HEK293 (cell line): ENCODE data around the gene MAP9.

Experiments
- CTCF ChIA-PET: fragments of 350-600 bp; formaldehyde crosslinking; extraction: SDS; loops from one replicate; lab custom pipeline; 2021; ENCODE audit warnings: antibody characterized with exemption; lab: Yijun Ruan, JAX
- POLR2A ChIA-PET: fragments of 300-600 bp; formaldehyde crosslinking; extraction: SDS; loops from one replicate; lab custom pipeline; 2020; ENCODE audit warnings: antibody characterized with exemption, inconsistent platforms; lab: Yijun Ruan, JAX
- H3K27ac ChIP-seq: fragments of 200-500 bp; sonication (Bioruptor generic); 2 replicates; pipeline ENCODE4 v1.5.1; 2014; ENCODE audit warnings: low read depth, low read length, control low read depth, inconsistent platforms; ENCODE audit errors: extremely low read depth
- H3K36me3 ChIP-seq, 2 experiments: fragments of 200-500 bp in 1 of 2; sonication (Bioruptor generic) in 1 of 2; 1 replicate in 1 of 2; 2 replicates in 1 of 2; pipeline ENCODE4 v1.5.1; 2014 to 2017; ENCODE audit warnings: inconsistent platforms in 2 of 2, low read length in 2 of 2; ENCODE audit not compliant: control insufficient read depth in 2 of 2, insufficient read depth in 1 of 2
- H3K4me1 ChIP-seq: fragments of 200-500 bp; sonication (Bioruptor generic); 2 replicates; pipeline ENCODE4 v1.5.1; 2014; ENCODE audit warnings: mild to moderate bottlenecking, low read length, inconsistent platforms; ENCODE audit not compliant: control insufficient read depth, insufficient read depth
- H3K4me3 ChIP-seq: 2 replicates; pipeline ENCODE4 v1.5.1; 2011; ENCODE audit warnings: low read depth, mild to moderate bottlenecking, control low read depth, low read length, moderate library complexity
- H3K9me3 ChIP-seq: fragments of 200-500 bp; sonication (Bioruptor generic); 2 replicates; pipeline ENCODE4 v1.5.1; 2014; ENCODE audit warnings: low read depth, low read length, inconsistent platforms; ENCODE audit not compliant: control insufficient read depth, insufficient read depth
- KLF17 ChIP-seq: fragments of 450-650 bp; formaldehyde crosslinking; IDR thresholded peaks from 2 replicates; pipeline ENCODE4 v1.5.1; 2016; ENCODE audit warnings: missing biosample characterization, missing genetic modification characterization
- SP3 ChIP-seq: fragments of 450-650 bp; formaldehyde crosslinking; IDR thresholded peaks from 2 replicates; pipeline ENCODE4 v1.5.1; 2016; ENCODE audit warnings: missing biosample characterization, missing genetic modification characterization
- SP7 ChIP-seq: fragments of 450-650 bp; formaldehyde crosslinking; IDR thresholded peaks from 2 replicates; pipeline ENCODE4 v1.5.1; 2016; ENCODE audit warnings: missing biosample characterization, missing genetic modification characterization
- YY1 ChIP-seq: fragments of 450-650 bp; formaldehyde crosslinking; IDR thresholded peaks from 2 replicates; pipeline ENCODE4 v1.5.1; 2018; ENCODE audit warnings: missing biosample characterization, missing genetic modification characterization
- ZBTB11 ChIP-seq: fragments of 450-650 bp; formaldehyde crosslinking; conservative IDR thresholded peaks from 2 replicates; pipeline ENCODE4 v1.5.1; 2016; ENCODE audit warnings: low read depth, missing biosample characterization, missing genetic modification characterization
- ZBTB20 ChIP-seq: fragments of 450-650 bp; formaldehyde crosslinking; IDR thresholded peaks from 2 replicates; pipeline ENCODE4 v1.5.1; 2016; ENCODE audit warnings: missing biosample characterization, missing genetic modification characterization
- ZBTB26 ChIP-seq: fragments of 450-650 bp; formaldehyde crosslinking; optimal IDR thresholded peaks from 2 replicates; pipeline ENCODE3; 2016; ENCODE audit warnings: missing biosample characterization, mild to moderate bottlenecking, missing genetic modification characterization
- ZIC2 ChIP-seq: fragments of 450-650 bp; formaldehyde crosslinking; IDR thresholded peaks from 2 replicates; pipeline ENCODE4 v1.5.1; 2016; ENCODE audit warnings: missing biosample characterization, missing genetic modification characterization
- ZNF10 ChIP-seq: fragments of 450-650 bp; formaldehyde crosslinking; IDR thresholded peaks from 2 replicates; pipeline ENCODE4 v1.5.1; 2017; ENCODE audit warnings: missing biosample characterization, missing genetic modification characterization
- ZNF174 ChIP-seq: fragments of 450-650 bp; formaldehyde crosslinking; IDR thresholded peaks from 2 replicates; pipeline ENCODE4 v1.5.0; 2017; ENCODE audit warnings: missing biosample characterization, mild to moderate bottlenecking, missing genetic modification characterization
- ZNF391 ChIP-seq: fragments of 450-650 bp; formaldehyde crosslinking; IDR thresholded peaks from 2 replicates; pipeline ENCODE4 v1.5.1; 2016; ENCODE audit warnings: low read depth, missing biosample characterization, missing genetic modification characterization, borderline replicate concordance
- ZNF394 ChIP-seq: fragments of 450-650 bp; formaldehyde crosslinking; IDR thresholded peaks from 2 replicates; pipeline ENCODE4 v1.5.1; 2016; ENCODE audit warnings: missing biosample characterization, missing genetic modification characterization, mild to moderate bottlenecking, moderate library complexity, borderline replicate concordance
- ZNF426 ChIP-seq: fragments of 450-650 bp; formaldehyde crosslinking; IDR thresholded peaks from 2 replicates; pipeline ENCODE4 v1.5.1; 2017; ENCODE audit warnings: missing biosample characterization, missing genetic modification characterization, mild to moderate bottlenecking, inconsistent platforms, moderate library complexity
- ZNF449 ChIP-seq: fragments of 450-650 bp; formaldehyde crosslinking; IDR thresholded peaks from 2 replicates; pipeline ENCODE4 v1.5.1; 2017; ENCODE audit warnings: missing biosample characterization, mild to moderate bottlenecking, missing genetic modification characterization, moderate library complexity
- ZNF518A ChIP-seq: fragments of 450-650 bp; formaldehyde crosslinking; conservative IDR thresholded peaks from 2 replicates; pipeline ENCODE4 v1.5.1; 2016; ENCODE audit warnings: low read depth, missing biosample characterization, missing genetic modification characterization
- ZNF548 ChIP-seq: fragments of 450-650 bp; formaldehyde crosslinking; IDR thresholded peaks from 2 replicates; pipeline ENCODE4 v1.5.1; 2016; ENCODE audit warnings: missing biosample characterization, missing genetic modification characterization
- ZNF560 ChIP-seq: fragments of 450-650 bp; formaldehyde crosslinking; IDR thresholded peaks from 2 replicates; pipeline ENCODE4 v1.5.1; 2017; ENCODE audit warnings: missing biosample characterization, missing genetic modification characterization, borderline replicate concordance
- ZNF701 ChIP-seq: fragments of 450-650 bp; formaldehyde crosslinking; IDR thresholded peaks from 2 replicates; pipeline ENCODE4 v1.5.1; 2016; ENCODE audit warnings: missing biosample characterization, missing genetic modification characterization
- ZNF76 ChIP-seq: fragments of 450-650 bp; formaldehyde crosslinking; IDR thresholded peaks from 2 replicates; pipeline ENCODE4; 2016; ENCODE audit warnings: low read depth, missing biosample characterization, missing genetic modification characterization, borderline replicate concordance
- ZNF837 ChIP-seq: fragments of 450-650 bp; formaldehyde crosslinking; IDR thresholded peaks from 2 replicates; pipeline ENCODE4 v1.5.1; 2016; ENCODE audit warnings: missing biosample characterization, missing genetic modification characterization
- ZSCAN16 ChIP-seq: fragments of 450-650 bp; formaldehyde crosslinking; IDR thresholded peaks from 2 replicates; pipeline ENCODE4 v1.5.1; 2016; ENCODE audit warnings: missing biosample characterization, missing genetic modification characterization
- ZSCAN5A ChIP-seq: fragments of 450-650 bp; formaldehyde crosslinking; IDR thresholded peaks from 2 replicates; pipeline ENCODE4 v1.5.1; 2016; ENCODE audit warnings: missing biosample characterization, missing genetic modification characterization

MAP9 gene

GRCh38 chr4:155376387-155377268, at the start of gene MAP9:
MAP9 (minus strand) TSS chr4:155376965; CDS start chr4:155375850, 1,115 bp downstream.
- no peaks in the 10 kb centered on the region for H3K9me3 ChIP-seq
- peaks cover 0 to 12% of the 10 kb centered on the region in 2 experiments; a peak in 1 of 3 replicates for H3K36me3 ChIP-seq
- CTCF ChIA-PET = interaction anchor here (0.6 to 0.7 kb wide), 2 partner anchors 365 to 690 kb away, joined by 3 to 4 read pairs; no protein-coding TSS in a partner anchor
- POLR2A ChIA-PET = no interaction called here
- H3K4me1 ChIP-seq = peaks cover 6% of the 10 kb centered on the region; the same call in 1 of the 2 replicates
- peak within 1 kb of the TSS; percentile 65; the same call in 1 of the 2 replicates for H3K27ac ChIP-seq
- H3K4me3 ChIP-seq = peak within 1 kb of the TSS; percentile 83
- TF ChIP-seq ZBTB20 (tag by site-specific recombination) (peak; percentile 82), ZNF10 (tag by site-specific recombination) (0 out of 2 replicates have a peak, but pooled peaks have one; percentile 13), YY1 (tag by site-specific recombination) (0 out of 2 replicates have a peak, but pooled peaks have one; percentile 33), ZNF76 (tag by site-specific recombination) (peak; percentile 92), ZBTB26 (tag by site-specific recombination) (peak; percentile 91), ZNF174 (tag by site-specific recombination) (no peak), ZSCAN5A (0 out of 2 replicates have a peak, but pooled peaks have one; percentile 57), ZNF391 (no peak), ZNF837 (tag by site-specific recombination) (no peak), ZNF560 (no peak), ZNF518A (peak; percentile 71; the same call in 1 of the 2 replicates), ZBTB11 (tag by site-specific recombination) (peak; percentile 87), SP7 (tag by site-specific recombination) (peak; percentile 52), ZSCAN16 (tag by site-specific recombination) (peak; percentile 89), KLF17 (tag by site-specific recombination) (no peak), ZNF548 (tag by site-specific recombination) (no peak), ZNF394 (tag by site-specific recombination) (no peak; the same call in 1 of the 2 replicates), ZNF701 (no peak), ZNF449 (tag by site-specific recombination) (peak; percentile 70), SP3 (no peak), ZNF426 (tag by site-specific recombination) (no peak), ZIC2 (tag by site-specific recombination) (peak; percentile 60)
